HG03457 (cell line): ENCODE results near the gene CEP57.
A peak's percentile ranks its signal among the peaks of the same experiment; 100 is the strongest.
"Not testable (repeated sequence)": the region's sequence is repeated elsewhere in the genome, so short reads cannot be mapped to it uniquely, and the experiment has no call there.

Experiments
- ATAC-seq: cut with Tn5 transposase; IDR thresholded peaks from one replicate; pipeline ENCODE4 v1.9.1; 2021; ENCODE audit warnings: moderate number of reproducible peaks; ENCODE audit not compliant: unreplicated experiment

The CEP57 gene

GRCh38 chr11:95795627-95796295 is 5.5 kb downstream of the CEP57 start:
- no peak for ATAC-seq

- no peak for ATAC-seq
Observed at GRCh38 chr11:95796501-95796900, 6.2 kb downstream of the CEP57 start.

- ATAC-seq, result no peak
Observed at GRCh38 chr11:95799546-95799945, 9.2 kb downstream of the CEP57 start.

- no peak for ATAC-seq
Observed at GRCh38 chr11:95800438-95800837, 10.1 kb downstream of the CEP57 start.

GRCh38 chr11:95802806-95803205 is 12.5 kb downstream of the CEP57 start:
- ATAC-seq, result no peak

GRCh38 chr11:95803973-95804372 is 13.7 kb downstream of the CEP57 start:
- ATAC-seq, result no peak

- ATAC-seq, result no peak
Observed at GRCh38 chr11:95805869-95806268, 15.6 kb downstream of the CEP57 start.

GRCh38 chr11:95806464-95806863 is 16.2 kb downstream of the CEP57 start:
- not testable (repeated sequence) for ATAC-seq

GRCh38 chr11:95811052-95811451 is 20.8 kb downstream of the CEP57 start:
- not testable (repeated sequence) for ATAC-seq

- peak; percentile 53 for ATAC-seq
Observed at GRCh38 chr11:95816037-95816436, 25.7 kb downstream of the CEP57 start.

GRCh38 chr11:95821640-95822039 is 31.3 kb downstream of the CEP57 start:
- ATAC-seq, result no peak

GRCh38 chr11:95827696-95828095 is 37.4 kb downstream of the CEP57 start:
- no peak for ATAC-seq

GRCh38 chr11:95829580-95830259 is 39.4 kb downstream of the CEP57 start:
- no peak for ATAC-seq

GRCh38 chr11:95831198-95831883 is 41.0 kb downstream of the CEP57 start:
- ATAC-seq, result no peak

GRCh38 chr11:95832763-95833162 is 42.5 kb downstream of the CEP57 start:
- no peak for ATAC-seq

- no peak for ATAC-seq
Observed at GRCh38 chr11:95833378-95833777, 43.1 kb downstream of the CEP57 start.

- ATAC-seq, result no peak
Observed at GRCh38 chr11:95835351-95835750, 45.1 kb downstream of the CEP57 start.

- peak; percentile 76 for ATAC-seq
Observed at GRCh38 chr11:95835768-95836488, 45.6 kb downstream of the CEP57 start.

- no peak for ATAC-seq
Observed at GRCh38 chr11:95845167-95845566, 54.9 kb downstream of the CEP57 start.

GRCh38 chr11:95849087-95849825 is 59.0 kb downstream of the CEP57 start:
- no peak for ATAC-seq

GRCh38 chr11:95850137-95850536 is 59.8 kb downstream of the CEP57 start:
- ATAC-seq, result no peak
